GM23338 (cell line): ENCODE results near the gene KRTAP10-9. TPM values are rescaled to one million over a fixed set of nuclear protein-coding genes. Genes with fewer than 3 reads are reported as not detected.

ENCODE experiments used
- ATAC-seq: fragments of 200-7000 bp; cut with Tn5 transposase; 3 replicates; pipeline ENCODE4 v1.9.1; 2020
- DNase-seq: peaks from one replicate; pipeline ENCODE4 v3.0.0-alpha.2; 2015; ENCODE audit warnings: low spot score
- H2AFZ ChIP-seq: fragments of 200-600 bp; sonication (generic); 2 replicates; pipeline ENCODE4 v1.8.0; 2016; ENCODE audit warnings: antibody characterized with exemption, mild to moderate bottlenecking, moderate library complexity
- H3F3A ChIP-seq: fragments of 200-600 bp; sonication (generic); replicated peaks from 2 replicates; pipeline ENCODE4 v1.8.0; 2017; ENCODE audit warnings: antibody characterized with exemption, mixed run types, low read depth
- H3K27ac ChIP-seq: fragments of 200-600 bp; sonication (generic); 2 replicates; pipeline ENCODE4 v1.6.1; 2016; ENCODE audit warnings: low read depth
- H3K27me3 ChIP-seq: fragments of 200-600 bp; sonication (generic); 2 replicates; pipeline ENCODE4 v1.8.0; 2016; ENCODE audit warnings: mild to moderate bottlenecking, mixed run types, moderate library complexity; ENCODE audit not compliant: insufficient read depth
- H3K36me3 ChIP-seq: fragments of 200-600 bp; sonication (generic); 2 replicates; pipeline ENCODE4 v1.8.0; 2016; ENCODE audit warnings: mild to moderate bottlenecking; ENCODE audit not compliant: insufficient read depth
- H3K4me1 ChIP-seq: fragments of 200-600 bp; sonication (generic); 2 replicates; pipeline ENCODE4 v1.8.0; 2016; ENCODE audit warnings: mild to moderate bottlenecking, moderate library complexity; ENCODE audit not compliant: insufficient read depth
- H3K4me2 ChIP-seq: fragments of 200-600 bp; sonication (generic); 2 replicates; pipeline ENCODE4 v1.7.1; 2017; ENCODE audit warnings: mixed run types
- H3K4me3 ChIP-seq: fragments of 200-600 bp; sonication (generic); 2 replicates; pipeline ENCODE4 v1.6.1; 2016; ENCODE audit warnings: mixed run types
- H3K79me2 ChIP-seq: fragments of 200-600 bp; sonication (generic); replicated peaks from 2 replicates; pipeline ENCODE4 v1.8.0; 2017; ENCODE audit warnings: mild to moderate bottlenecking; ENCODE audit not compliant: insufficient read depth
- H3K9me2 ChIP-seq: fragments of 200-600 bp; sonication (generic); 2 replicates; pipeline ENCODE4 v1.8.0; 2017; ENCODE audit not compliant: insufficient read depth
- H4K20me1 ChIP-seq: fragments of 200-600 bp; sonication (generic); replicated peaks from 2 replicates; pipeline ENCODE4 v1.8.0; 2017; ENCODE audit warnings: mild to moderate bottlenecking; ENCODE audit not compliant: insufficient read depth
- H3K27ac Mint-ChIP-seq: 2 replicates; pipeline ENCODE4 v1.8.0; 2020; ENCODE audit warnings: inconsistent platforms, mild to moderate bottlenecking, moderate library complexity, mixed read lengths
- H3K27me3 Mint-ChIP-seq: 3 replicates; pipeline ENCODE4 v1.8.0; 2022; ENCODE audit warnings: low read depth, mild to moderate bottlenecking, moderate library complexity, mixed read lengths, inconsistent platforms; ENCODE audit not compliant: insufficient read depth, poor library complexity
- H3K36me3 Mint-ChIP-seq: 3 replicates; pipeline ENCODE4 v1.8.0; 2021; ENCODE audit warnings: low read depth, mild to moderate bottlenecking, inconsistent platforms, moderate library complexity, mixed read lengths
- H3K4me1 Mint-ChIP-seq: 3 replicates; pipeline ENCODE4 v1.8.0; 2020; ENCODE audit warnings: mild to moderate bottlenecking, inconsistent platforms, mixed read lengths
- H3K4me3 Mint-ChIP-seq: 3 replicates; pipeline ENCODE4 v1.8.0; 2021; ENCODE audit warnings: moderate library complexity, mild to moderate bottlenecking, inconsistent platforms, mixed read lengths
- H3K9me3 Mint-ChIP-seq: 3 replicates; pipeline ENCODE4 v1.8.0; 2020; ENCODE audit warnings: moderate library complexity, mild to moderate bottlenecking, inconsistent platforms, mixed read lengths
- CTCF ChIP-seq, 2 experiments: fragments of 200-600 bp in 1 of 2; sonication (generic) in 1 of 2; conservative IDR thresholded peaks; 2 replicates each; pipeline versions ENCODE4 v1.5.1 to v1.6.1; 2016 to 2017; ENCODE audit warnings: antibody characterized with exemption in 2 of 2, low read depth in 2 of 2, mild to moderate bottlenecking in 2 of 2, moderate library complexity in 1 of 2
- JUNB ChIP-seq: IDR thresholded peaks from one replicate; pipeline ENCODE4 v1.6.1; 2016; ENCODE audit warnings: antibody characterized with exemption; ENCODE audit not compliant: unreplicated experiment
- POLR2AphosphoS5 ChIP-seq: IDR thresholded peaks from 2 replicates; pipeline ENCODE4 v1.6.1; 2016; ENCODE audit warnings: antibody characterized with exemption, low read depth
- REST ChIP-seq: IDR thresholded peaks from one replicate; pipeline ENCODE4 v1.6.1; 2018; ENCODE audit warnings: antibody characterized with exemption; ENCODE audit not compliant: unreplicated experiment
- STAT1 ChIP-seq: IDR thresholded peaks from one replicate; pipeline ENCODE4 v1.6.1; 2016; ENCODE audit warnings: antibody characterized with exemption; ENCODE audit not compliant: unreplicated experiment
- ZNF114 ChIP-seq: fragments of 250-450 bp; sonication (Bioruptor Pico); IDR thresholded peaks from 2 replicates; pipeline ENCODE4 v1.5.0; 2020; ENCODE audit warnings: mild to moderate bottlenecking, moderate library complexity
- ZNF331 ChIP-seq: fragments of 250-450 bp; sonication (Bioruptor Pico); IDR thresholded peaks from 2 replicates; pipeline ENCODE4 v1.5.0; 2020; ENCODE audit warnings: low read depth, mild to moderate bottlenecking, moderate library complexity
- ZNF462 ChIP-seq: fragments of 250-450 bp; sonication (Bioruptor Pico); IDR thresholded peaks from 2 replicates; pipeline ENCODE4 v1.5.0; 2020; ENCODE audit warnings: mild to moderate bottlenecking, moderate library complexity
- polyA plus RNA-seq: library from polyadenylated mRNA; unstranded; fragments of >200 nt; fragmentation: Nextera tagmentation; extraction: Ambion mirVana; gene quantifications from 2 replicates; pipeline ENCODE4 v1.2.1, GENCODE V29; 2016
- total RNA-seq: library from RNA; depleted of rRNA; stranded (reverse); fragments of >200 nt; shearing (Covaris generic); gene quantifications from 2 replicates; pipeline ENCODE4 v1.2.3, GENCODE V29; 2014

KRTAP10-9 gene
- total and polyA plus RNA-seq, 2 experiments from 2014 or later = not detected

DNA sequence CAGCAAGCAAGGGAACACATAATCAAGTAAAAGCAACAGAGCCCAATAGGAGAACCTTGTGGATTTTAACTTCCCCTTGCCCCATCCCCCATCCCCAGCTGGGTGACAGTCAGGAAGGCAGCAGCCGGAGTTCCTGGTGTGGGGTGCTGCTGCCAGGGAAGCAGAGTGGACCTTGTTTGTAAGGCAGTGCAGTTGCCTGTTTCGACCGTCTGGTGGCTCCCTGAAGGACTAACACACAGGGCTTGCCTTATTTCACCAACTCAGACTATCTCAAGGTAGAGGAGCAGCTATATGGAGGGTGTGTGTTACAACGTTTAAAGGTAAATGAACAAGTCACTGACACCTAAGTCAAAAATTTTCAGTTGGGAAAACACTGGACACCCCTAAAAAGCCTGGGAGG lies 8.4 kb upstream of the KRTAP10-9 start:
- Histone ChIP-seq H3K27me3 (no peaks in the 10 kb centered on the region), H3K27ac (no peak overlapping the region), H3K4me3 (no peak overlapping the region), H4K20me1 (no peaks in the 10 kb centered on the region), H3F3A (no peaks in the 10 kb centered on the region), H3K4me2 (no peak overlapping the region), H3K9me2 (no peaks in the 10 kb centered on the region), H3K4me1 (no peaks in the 10 kb centered on the region), H3K36me3 (no peaks in the 10 kb centered on the region; the same call in 1 of the 2 replicates), H2AFZ (peak overlapping the region; percentile 4; the same call in 1 of the 2 replicates), H3K79me2 (no peaks in the 10 kb centered on the region)
- TF ChIP-seq CTCF (conservative IDR thresholded peaks at IDR 0.05; ENCODE audit: low read depth in 2 of 2) (peak; percentile 42 to 70; a peak in 3 of 4 replicates), STAT1 (no peak)
- peaks cover 38% of the 10 kb centered on the region for H3K9me3 Mint-ChIP-seq
- peaks cover 23% of the 10 kb centered on the region for H3K36me3 Mint-ChIP-seq
- H3K27me3 Mint-ChIP-seq = peaks cover 5% of the 10 kb centered on the region
- DNase-seq (peak; percentile 57), ATAC-seq (peak; percentile 90)
- H3K4me3 Mint-ChIP-seq = no peak overlapping the region
- H3K4me1 Mint-ChIP-seq = peaks cover 23% of the 10 kb centered on the region; the same call in 2 of the 3 replicates
- H3K27ac Mint-ChIP-seq = peak overlapping the region; percentile 74; the same call in 1 of the 2 replicates

- no peak for ATAC-seq
- no peaks in the 10 kb centered on the region for H3K9me2 ChIP-seq
- no peaks in the 10 kb centered on the region for H4K20me1 ChIP-seq
- H2AFZ ChIP-seq = peak overlapping the region; percentile 4; the same call in 1 of the 2 replicates
- no peak overlapping the region for H3K27ac ChIP-seq
- Mint-ChIP-seq H3K27ac (peak overlapping the region; percentile 74; the same call in 1 of the 2 replicates), H3K9me3 (peaks cover 42% of the 10 kb centered on the region), H3K36me3 (peaks cover 26% of the 10 kb centered on the region), H3K4me1 (peaks cover 23% of the 10 kb centered on the region; the same call in 2 of the 3 replicates), H3K4me3 (no peak overlapping the region), H3K27me3 (peaks cover 5% of the 10 kb centered on the region)
- H3K4me1 ChIP-seq = no peaks in the 10 kb centered on the region
- H3K79me2 ChIP-seq = no peaks in the 10 kb centered on the region
- TF ChIP-seq ZNF462 (no peak), ZNF331 (CRISPR knock-in tag) (no peak), JUNB (no peak), REST (no peak), POLR2AphosphoS5 (no peak), ZNF114 (CRISPR knock-in tag) (no peak)
- no peaks in the 10 kb centered on the region for H3K27me3 ChIP-seq
- no peak overlapping the region for H3K4me2 ChIP-seq
- DNase-seq = no peak
- no peaks in the 10 kb centered on the region for H3F3A ChIP-seq
- no peak overlapping the region for H3K4me3 ChIP-seq
- no peaks in the 10 kb centered on the region; the same call in 1 of the 2 replicates for H3K36me3 ChIP-seq
Observed at GRCh38 chr21:44618909-44619308, 8.0 kb upstream of the KRTAP10-9 start.
